ENCODE measurements around the gene GDF10.

Gene GDF10

GRCh38 chr10:47336387-47337134 lies 36.6 kb downstream of the GDF10 start:
- no peak for DNase-seq

GRCh38 chr10:47337310-47337709 lies 37.3 kb downstream of the GDF10 start:
- no peak for DNase-seq

- DNase-seq, result no peak
These were observed 39.3 kb downstream of the GDF10 start for GRCh38 chr10:47339186-47339735.

- DNase-seq, result no peak
These were observed 40.0 kb downstream of the GDF10 start for GRCh38 chr10:47339759-47340607.

GRCh38 chr10:47340608-47341170 lies 40.7 kb downstream of the GDF10 start:
- DNase-seq, result peak; percentile 59

GRCh38 chr10:47344996-47345870 lies 45.2 kb downstream of the GDF10 start:
- no peak for DNase-seq

GRCh38 chr10:47346581-47347302 lies 46.7 kb downstream of the GDF10 start:
- DNase-seq, result no peak

GRCh38 chr10:47347303-47347675 lies 47.3 kb downstream of the GDF10 start:
- DNase-seq, result no peak

- DNase-seq, result no peak
These were observed 48.2 kb downstream of the GDF10 start, which contains the start of gene RBP3 for GRCh38 chr10:47348138-47348651. RBP3 (plus strand) TSS chr10:47348363; CDS start chr10:47348485, 122 bp downstream.

GRCh38 chr10:47348661-47349470 lies 48.9 kb downstream of the GDF10 start:
- DNase-seq, result no peak

GRCh38 chr10:47349516-47349915 lies 49.5 kb downstream of the GDF10 start:
- DNase-seq, result no peak

- no peak for DNase-seq
These were observed 50.0 kb downstream of the GDF10 start for GRCh38 chr10:47349941-47350371.

GRCh38 chr10:47350671-47351640 lies 51.0 kb downstream of the GDF10 start:
- DNase-seq, result no peak

GRCh38 chr10:47351899-47352815 lies 52.2 kb downstream of the GDF10 start:
- DNase-seq, result no peak

GRCh38 chr10:47353351-47353750 lies 53.4 kb downstream of the GDF10 start:
- DNase-seq, result no peak

GRCh38 chr10:47354165-47354564 lies 54.2 kb downstream of the GDF10 start:
- no peak for DNase-seq

GRCh38 chr10:47354900-47355299 lies 54.9 kb downstream of the GDF10 start:
- DNase-seq, result no peak

- DNase-seq, result no peak
These were observed 56.7 kb downstream of the GDF10 start for GRCh38 chr10:47356708-47357107.

All from effector CD4-positive, alpha-beta T cell (primary cell).